Osteoblast (primary cell): Measurements from ENCODE around the gene NDUFAF4. TPM values are rescaled to one million over a fixed set of nuclear protein-coding genes. Genes with fewer than 3 reads are reported as not detected.

Experiments
- DNase-seq: peaks from one replicate; pipeline ENCODE4 v3.0.0; 2011; ENCODE audit warnings: low spot score, mixed read lengths; ENCODE audit not compliant: insufficient read length; ENCODE audit errors: missing footprints
- H2AFZ ChIP-seq: 2 replicates; pipeline ENCODE4 v1.6.0; 2011; ENCODE audit warnings: mild to moderate bottlenecking, low read length
- H3K27ac ChIP-seq: 2 replicates; pipeline ENCODE4 v1.5.1; 2011; ENCODE audit warnings: mild to moderate bottlenecking, low read depth, low read length, moderate library complexity
- H3K27me3 ChIP-seq: 2 replicates; pipeline ENCODE4 v1.6.0; 2012; ENCODE audit warnings: mild to moderate bottlenecking, control low read depth, inconsistent platforms, low read length, moderate library complexity; ENCODE audit not compliant: insufficient read depth
- H3K36me3 ChIP-seq: 2 replicates; pipeline ENCODE4 v1.5.1; 2011; ENCODE audit warnings: mild to moderate bottlenecking, low read length, control low read depth, moderate library complexity; ENCODE audit not compliant: insufficient read depth
- H3K4me1 ChIP-seq: 2 replicates; pipeline ENCODE4 v1.5.1; 2011; ENCODE audit warnings: mild to moderate bottlenecking, low read length, control low read depth, moderate library complexity; ENCODE audit not compliant: insufficient read depth
- H3K4me2 ChIP-seq: 2 replicates; pipeline ENCODE4 v1.6.0; 2011; ENCODE audit warnings: mild to moderate bottlenecking, low read length; ENCODE audit not compliant: insufficient read depth
- H3K4me3 ChIP-seq: fragments of 200-600 bp; sonication (generic); 3 replicates; pipeline ENCODE4 v1.5.1; 2012; ENCODE audit warnings: mild to moderate bottlenecking, low read length, inconsistent platforms; ENCODE audit not compliant: insufficient read depth
- H3K79me2 ChIP-seq: 2 replicates; pipeline ENCODE4 v1.6.0; 2012; ENCODE audit warnings: mild to moderate bottlenecking, low read length, control low read depth, inconsistent platforms; ENCODE audit not compliant: insufficient read depth
- H3K9me3 ChIP-seq: 2 replicates; pipeline ENCODE4 v1.5.1; 2011; ENCODE audit warnings: low read depth, low read length, control low read depth
- H4K20me1 ChIP-seq: 2 replicates; pipeline ENCODE4 v1.6.0; 2012; ENCODE audit warnings: mild to moderate bottlenecking, low read length, control low read depth; ENCODE audit not compliant: insufficient read depth
- total RNA-seq: library from RNA; depleted of rRNA; stranded (reverse); fragments of >200 nt; gene quantifications from 2 replicates; pipeline ENCODE4 v1.2.3, GENCODE V29; 2012
- TF ChIP-seq, protein P1 (sequence below): IDR thresholded peaks from 2 replicates; pipeline ENCODE4 v1.5.1; 2011; ENCODE audit warnings: mild to moderate bottlenecking, low read depth, low read length, moderate library complexity; ENCODE audit errors: extremely low read depth

The NDUFAF4 gene
- total RNA-seq, 1 donor = 6.5 TPM

DNA sequence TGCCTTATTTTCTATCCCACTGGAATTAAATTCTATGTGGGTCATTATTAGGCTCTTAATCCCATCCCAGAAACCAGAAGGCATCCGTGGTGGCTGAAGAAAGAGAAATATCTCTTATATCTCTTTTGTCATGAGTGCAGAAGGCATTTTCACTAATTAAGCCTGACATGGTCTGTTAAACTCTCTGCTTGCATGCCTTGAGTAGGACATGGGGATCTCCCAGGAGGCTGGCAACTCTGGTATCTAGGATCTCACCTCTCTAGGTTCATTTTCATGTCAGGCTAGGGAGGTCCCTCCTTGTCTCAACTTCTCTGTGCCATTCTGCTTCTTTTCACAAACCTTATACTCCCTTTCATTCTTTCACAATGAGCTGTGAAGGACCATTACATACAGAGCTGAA, 35.1 kb downstream of the NDUFAF4 start:
- Histone ChIP-seq H3K27ac (no peak overlapping the region), H3K4me2 (no peak overlapping the region), H3K4me1 (no peaks in the 10 kb centered on the region), H3K4me3 (no peak overlapping the region), H4K20me1 (no peaks in the 10 kb centered on the region), H3K9me3 (no peaks in the 10 kb centered on the region), H2AFZ (no peak overlapping the region), H3K79me2 (no peaks in the 10 kb centered on the region), H3K27me3 (no peaks in the 10 kb centered on the region), H3K36me3 (no peaks in the 10 kb centered on the region)
- TF ChIP-seq, protein P1, sequence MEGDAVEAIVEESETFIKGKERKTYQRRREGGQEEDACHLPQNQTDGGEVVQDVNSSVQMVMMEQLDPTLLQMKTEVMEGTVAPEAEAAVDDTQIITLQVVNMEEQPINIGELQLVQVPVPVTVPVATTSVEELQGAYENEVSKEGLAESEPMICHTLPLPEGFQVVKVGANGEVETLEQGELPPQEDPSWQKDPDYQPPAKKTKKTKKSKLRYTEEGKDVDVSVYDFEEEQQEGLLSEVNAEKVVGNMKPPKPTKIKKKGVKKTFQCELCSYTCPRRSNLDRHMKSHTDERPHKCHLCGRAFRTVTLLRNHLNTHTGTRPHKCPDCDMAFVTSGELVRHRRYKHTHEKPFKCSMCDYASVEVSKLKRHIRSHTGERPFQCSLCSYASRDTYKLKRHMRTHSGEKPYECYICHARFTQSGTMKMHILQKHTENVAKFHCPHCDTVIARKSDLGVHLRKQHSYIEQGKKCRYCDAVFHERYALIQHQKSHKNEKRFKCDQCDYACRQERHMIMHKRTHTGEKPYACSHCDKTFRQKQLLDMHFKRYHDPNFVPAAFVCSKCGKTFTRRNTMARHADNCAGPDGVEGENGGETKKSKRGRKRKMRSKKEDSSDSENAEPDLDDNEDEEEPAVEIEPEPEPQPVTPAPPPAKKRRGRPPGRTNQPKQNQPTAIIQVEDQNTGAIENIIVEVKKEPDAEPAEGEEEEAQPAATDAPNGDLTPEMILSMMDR = no peak
- DNase-seq = no peak

DNA sequence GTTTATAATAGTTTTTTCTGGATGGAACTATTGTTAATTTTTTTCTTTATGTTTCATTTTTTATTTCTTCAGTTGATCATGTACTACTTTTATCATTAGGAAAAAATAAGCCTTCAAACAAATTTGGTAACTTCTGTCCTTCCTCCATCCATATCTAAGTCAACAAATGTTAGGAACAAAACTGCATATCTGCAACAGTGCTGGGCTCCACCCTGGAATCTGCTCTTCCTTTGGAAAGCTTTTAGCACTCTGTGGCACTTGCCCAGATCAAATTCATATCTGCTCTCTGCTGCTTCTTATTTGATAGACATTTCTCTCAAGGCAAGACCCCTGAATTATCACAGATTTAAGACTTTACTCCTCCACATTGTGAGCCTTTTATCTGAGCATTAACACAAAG, 36.1 kb downstream of the NDUFAF4 start:
- DNase-seq = no peak
- Histone ChIP-seq H3K79me2 (no peaks in the 10 kb centered on the region), H3K27me3 (no peaks in the 10 kb centered on the region), H3K4me2 (no peak overlapping the region), H4K20me1 (no peaks in the 10 kb centered on the region), H3K4me1 (no peaks in the 10 kb centered on the region), H3K27ac (no peak overlapping the region), H3K36me3 (no peaks in the 10 kb centered on the region), H3K4me3 (no peak overlapping the region), H2AFZ (no peak overlapping the region), H3K9me3 (no peaks in the 10 kb centered on the region)
- TF ChIP-seq, protein P1 = no peak

DNA sequence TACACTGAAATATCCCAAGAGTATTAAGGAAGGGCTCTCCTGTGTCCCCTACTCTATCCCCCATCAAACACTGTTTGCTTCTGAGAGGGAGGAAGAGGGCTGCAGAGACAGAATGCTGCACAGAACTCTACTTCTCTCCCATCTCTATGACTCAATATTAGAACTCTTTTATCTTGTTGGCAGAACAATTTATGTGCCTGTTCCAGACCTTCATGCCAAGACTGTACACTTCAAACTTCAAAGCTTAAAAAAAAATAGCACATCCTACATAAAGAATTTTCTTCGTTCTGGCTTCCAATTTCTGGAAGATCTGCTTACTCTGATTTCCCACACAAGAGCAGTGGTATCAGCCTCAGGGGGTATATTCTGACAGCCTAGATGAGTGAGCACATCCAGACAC, 40.8 kb downstream of the NDUFAF4 start:
- H4K20me1 ChIP-seq = no peaks in the 10 kb centered on the region
- no peaks in the 10 kb centered on the region for H3K9me3 ChIP-seq
- H3K36me3 ChIP-seq = no peaks in the 10 kb centered on the region
- H3K4me2 ChIP-seq = no peak overlapping the region
- DNase-seq = no peak
- H3K27ac ChIP-seq = no peak overlapping the region
- no peaks in the 10 kb centered on the region for H3K79me2 ChIP-seq
- H2AFZ ChIP-seq = no peak overlapping the region
- TF ChIP-seq, protein P1 = no peak
- H3K4me3 ChIP-seq = no peak overlapping the region
- no peaks in the 10 kb centered on the region for H3K4me1 ChIP-seq
- no peaks in the 10 kb centered on the region for H3K27me3 ChIP-seq

DNA sequence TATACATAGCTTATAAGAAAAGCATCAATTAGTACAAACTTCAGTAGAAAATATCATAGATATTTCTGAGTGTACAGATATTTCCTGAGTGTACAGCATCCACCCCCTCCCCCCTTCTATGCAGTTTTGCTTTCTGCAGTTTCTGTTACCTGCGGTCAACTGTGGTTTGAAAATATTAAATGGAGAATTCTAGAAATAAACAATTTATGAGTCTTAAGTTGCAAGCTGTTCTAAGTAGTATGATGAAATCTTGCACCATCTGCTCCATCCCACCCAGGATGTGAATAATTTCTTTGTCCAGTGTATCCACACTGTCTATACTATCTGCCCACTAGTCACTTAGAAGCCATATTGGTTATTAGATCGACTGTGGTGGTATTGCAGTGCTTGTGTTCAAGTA, 44.6 kb downstream of the NDUFAF4 start:
- Histone ChIP-seq H2AFZ (no peak overlapping the region), H3K27me3 (no peaks in the 10 kb centered on the region), H4K20me1 (no peaks in the 10 kb centered on the region), H3K36me3 (no peaks in the 10 kb centered on the region), H3K4me2 (no peak overlapping the region), H3K27ac (no peak overlapping the region), H3K79me2 (no peaks in the 10 kb centered on the region), H3K9me3 (no peaks in the 10 kb centered on the region), H3K4me1 (no peaks in the 10 kb centered on the region), H3K4me3 (no peak overlapping the region)
- TF ChIP-seq, protein P1 = no peak
- no peak for DNase-seq
